ENCODE results near the gene CDH22. TPM values are rescaled to one million over a fixed set of nuclear protein-coding genes. Genes with fewer than 3 reads are reported as not detected.

CDH22 gene
- polyA plus RNA-seq, 1 donor from 2014 or later = 2.1 TPM

DNA sequence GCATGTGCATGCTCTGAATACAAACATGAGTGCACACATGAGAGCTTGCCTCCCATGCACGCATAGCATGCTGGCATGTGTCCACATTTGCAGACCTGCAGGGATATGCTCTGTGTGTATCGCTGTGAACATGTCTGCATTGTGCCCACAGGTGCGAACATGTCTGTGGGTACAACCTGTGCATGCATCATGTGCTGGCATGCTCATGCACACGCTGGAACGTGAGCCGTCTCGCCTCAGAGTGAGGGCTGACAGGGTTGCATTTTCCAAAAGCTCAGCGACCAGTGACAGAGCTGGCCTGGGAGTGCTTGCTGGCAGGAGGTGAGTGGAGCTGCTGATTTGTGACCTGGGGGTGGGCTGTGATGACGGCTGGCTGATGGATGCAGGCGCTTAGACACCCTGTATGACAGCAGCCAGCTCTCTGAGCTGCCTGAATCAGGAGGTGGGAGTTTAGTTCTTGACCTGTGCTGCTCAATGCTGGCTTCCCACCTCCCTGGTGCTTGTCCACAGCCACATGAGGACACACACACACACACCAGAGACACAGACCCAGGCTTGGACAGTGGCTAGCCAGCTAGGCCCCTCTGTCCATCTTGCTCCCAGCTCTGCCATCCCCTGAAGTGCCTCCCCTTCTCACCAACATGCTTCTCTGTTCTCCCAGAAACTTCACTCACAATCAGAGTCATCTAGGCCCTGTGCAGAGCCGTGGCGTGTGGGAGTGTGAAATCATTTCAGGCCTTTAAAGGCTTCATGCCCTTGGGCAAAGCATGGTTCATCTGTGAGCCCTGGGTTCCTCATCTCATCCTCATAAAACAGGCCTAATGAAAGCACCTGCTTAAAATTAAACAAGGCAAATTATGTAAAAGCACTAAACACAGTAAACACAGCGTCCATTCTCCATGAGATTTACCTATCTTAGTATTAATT, 138.8 kb downstream of the CDH22 start:
- Histone ChIP-seq H3K9ac (ENCODE audit: low read length) (peak overlapping the region; percentile 34), H3K27ac (ENCODE audit: low read length) (peak overlapping the region; percentile 64), H3F3A (ENCODE audit: insufficient read depth, low read length, poor library complexity, severe bottlenecking) (no peaks in the 10 kb centered on the region)

DNA sequence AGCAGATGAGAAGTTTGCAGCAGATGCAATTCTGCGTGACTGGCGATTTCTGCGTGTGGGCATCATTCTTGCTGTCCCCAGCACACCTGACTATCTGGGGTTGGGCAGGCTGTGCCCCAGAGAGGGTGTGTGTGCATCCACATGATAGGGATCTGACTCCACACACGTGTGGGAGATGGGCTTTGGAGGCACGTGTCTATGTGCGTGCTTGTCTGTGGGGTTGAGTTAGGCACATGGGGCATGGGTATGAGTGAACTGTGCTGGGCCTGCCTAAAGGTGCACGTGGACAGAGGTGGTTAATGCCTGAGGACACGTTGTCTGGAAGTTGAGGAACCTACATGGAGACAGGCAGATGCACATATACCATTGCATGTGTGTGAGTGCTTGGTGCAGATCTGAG, 139.9 kb downstream of the CDH22 start:
- Histone ChIP-seq H3F3A (ENCODE audit: insufficient read depth, low read length, poor library complexity, severe bottlenecking) (no peaks in the 10 kb centered on the region), H3K9me2 (ENCODE audit: insufficient read depth, low read length) (no peaks in the 10 kb centered on the region), H3K9ac (ENCODE audit: low read length) (no peak overlapping the region), H3K9me3 (ENCODE audit: low read length) (no peaks in the 10 kb centered on the region), H3K36me3 (ENCODE audit: insufficient read depth, low read length) (no peaks in the 10 kb centered on the region), H4K20me1 (ENCODE audit: insufficient read depth) (no peaks in the 10 kb centered on the region), H3K4me3 (ENCODE audit: low read length) (no peak overlapping the region), H3K27ac (ENCODE audit: low read length) (peak overlapping the region; percentile 64), H3K79me2 (replicated peaks; ENCODE audit: insufficient read depth, low read length) (no peaks in the 10 kb centered on the region), H2AFZ (ENCODE audit: low read depth, low read length) (no peak overlapping the region), H3K4me2 (ENCODE audit: low read length) (no peak overlapping the region), H3K27me3 (ENCODE audit: insufficient read depth, low read depth, low read length) (peaks cover 13% of the 10 kb centered on the region)
- TF ChIP-seq, protein P1, sequence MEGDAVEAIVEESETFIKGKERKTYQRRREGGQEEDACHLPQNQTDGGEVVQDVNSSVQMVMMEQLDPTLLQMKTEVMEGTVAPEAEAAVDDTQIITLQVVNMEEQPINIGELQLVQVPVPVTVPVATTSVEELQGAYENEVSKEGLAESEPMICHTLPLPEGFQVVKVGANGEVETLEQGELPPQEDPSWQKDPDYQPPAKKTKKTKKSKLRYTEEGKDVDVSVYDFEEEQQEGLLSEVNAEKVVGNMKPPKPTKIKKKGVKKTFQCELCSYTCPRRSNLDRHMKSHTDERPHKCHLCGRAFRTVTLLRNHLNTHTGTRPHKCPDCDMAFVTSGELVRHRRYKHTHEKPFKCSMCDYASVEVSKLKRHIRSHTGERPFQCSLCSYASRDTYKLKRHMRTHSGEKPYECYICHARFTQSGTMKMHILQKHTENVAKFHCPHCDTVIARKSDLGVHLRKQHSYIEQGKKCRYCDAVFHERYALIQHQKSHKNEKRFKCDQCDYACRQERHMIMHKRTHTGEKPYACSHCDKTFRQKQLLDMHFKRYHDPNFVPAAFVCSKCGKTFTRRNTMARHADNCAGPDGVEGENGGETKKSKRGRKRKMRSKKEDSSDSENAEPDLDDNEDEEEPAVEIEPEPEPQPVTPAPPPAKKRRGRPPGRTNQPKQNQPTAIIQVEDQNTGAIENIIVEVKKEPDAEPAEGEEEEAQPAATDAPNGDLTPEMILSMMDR (IDR thresholded peaks at IDR 0.05; ENCODE audit: poor library complexity, severe bottlenecking) = no peak
- TF ChIP-seq TAF1 (IDR thresholded peaks at IDR 0.05; ENCODE audit: low read depth) (no peak), POLR2AphosphoS5 (IDR thresholded peaks at IDR 0.05) (no peak), SMC3 (conservative IDR thresholded peaks at IDR 0.05; ENCODE audit: poor library complexity) (no peak), RAD21 (conservative IDR thresholded peaks at IDR 0.05) (no peak), EP300 (conservative IDR thresholded peaks at IDR 0.05; ENCODE audit: poor library complexity, severe bottlenecking) (no peak), MXI1 (conservative IDR thresholded peaks at IDR 0.05; ENCODE audit: poor library complexity, severe bottlenecking) (no peak), EZH2 (IDR thresholded peaks at IDR 0.05; ENCODE audit: borderline replicate concordance, insufficient read depth, low read length, poor library complexity, severe bottlenecking) (no peak)
- TF ChIP-seq, protein P2, sequence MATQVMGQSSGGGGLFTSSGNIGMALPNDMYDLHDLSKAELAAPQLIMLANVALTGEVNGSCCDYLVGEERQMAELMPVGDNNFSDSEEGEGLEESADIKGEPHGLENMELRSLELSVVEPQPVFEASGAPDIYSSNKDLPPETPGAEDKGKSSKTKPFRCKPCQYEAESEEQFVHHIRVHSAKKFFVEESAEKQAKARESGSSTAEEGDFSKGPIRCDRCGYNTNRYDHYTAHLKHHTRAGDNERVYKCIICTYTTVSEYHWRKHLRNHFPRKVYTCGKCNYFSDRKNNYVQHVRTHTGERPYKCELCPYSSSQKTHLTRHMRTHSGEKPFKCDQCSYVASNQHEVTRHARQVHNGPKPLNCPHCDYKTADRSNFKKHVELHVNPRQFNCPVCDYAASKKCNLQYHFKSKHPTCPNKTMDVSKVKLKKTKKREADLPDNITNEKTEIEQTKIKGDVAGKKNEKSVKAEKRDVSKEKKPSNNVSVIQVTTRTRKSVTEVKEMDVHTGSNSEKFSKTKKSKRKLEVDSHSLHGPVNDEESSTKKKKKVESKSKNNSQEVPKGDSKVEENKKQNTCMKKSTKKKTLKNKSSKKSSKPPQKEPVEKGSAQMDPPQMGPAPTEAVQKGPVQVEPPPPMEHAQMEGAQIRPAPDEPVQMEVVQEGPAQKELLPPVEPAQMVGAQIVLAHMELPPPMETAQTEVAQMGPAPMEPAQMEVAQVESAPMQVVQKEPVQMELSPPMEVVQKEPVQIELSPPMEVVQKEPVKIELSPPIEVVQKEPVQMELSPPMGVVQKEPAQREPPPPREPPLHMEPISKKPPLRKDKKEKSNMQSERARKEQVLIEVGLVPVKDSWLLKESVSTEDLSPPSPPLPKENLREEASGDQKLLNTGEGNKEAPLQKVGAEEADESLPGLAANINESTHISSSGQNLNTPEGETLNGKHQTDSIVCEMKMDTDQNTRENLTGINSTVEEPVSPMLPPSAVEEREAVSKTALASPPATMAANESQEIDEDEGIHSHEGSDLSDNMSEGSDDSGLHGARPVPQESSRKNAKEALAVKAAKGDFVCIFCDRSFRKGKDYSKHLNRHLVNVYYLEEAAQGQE (IDR thresholded peaks at IDR 0.05; ENCODE audit: borderline replicate concordance) = no peak

More for the DNA sequence above, 138.8 kb downstream of the CDH22 start:
- H3K9me3 ChIP-seq (ENCODE audit: low read length) = no peaks in the 10 kb centered on the region
- peak overlapping the region; percentile 14 for H2AFZ ChIP-seq (ENCODE audit: low read depth, low read length)
- no peaks in the 10 kb centered on the region for H4K20me1 ChIP-seq (ENCODE audit: insufficient read depth)
- H3K9me2 ChIP-seq (ENCODE audit: insufficient read depth, low read length) = no peaks in the 10 kb centered on the region
- H3K79me2 ChIP-seq (replicated peaks; ENCODE audit: insufficient read depth, low read length) = no peaks in the 10 kb centered on the region
- H3K4me2 ChIP-seq (ENCODE audit: low read length) = no peak overlapping the region
- TF ChIP-seq EP300 (conservative IDR thresholded peaks at IDR 0.05; ENCODE audit: poor library complexity, severe bottlenecking) (peak; percentile 22), POLR2AphosphoS5 (IDR thresholded peaks at IDR 0.05) (no peak), EZH2 (IDR thresholded peaks at IDR 0.05; ENCODE audit: borderline replicate concordance, insufficient read depth, low read length, poor library complexity, severe bottlenecking) (no peak), MXI1 (conservative IDR thresholded peaks at IDR 0.05; ENCODE audit: poor library complexity, severe bottlenecking) (peak; percentile 40)
- TF ChIP-seq, protein P1 (IDR thresholded peaks at IDR 0.05; ENCODE audit: poor library complexity, severe bottlenecking) = no peak
- peaks cover 24% of the 10 kb centered on the region for H3K27me3 ChIP-seq (ENCODE audit: insufficient read depth, low read depth, low read length)
- H3K4me3 ChIP-seq (ENCODE audit: low read length) = no peak overlapping the region
- H3K36me3 ChIP-seq (ENCODE audit: insufficient read depth, low read length) = no peaks in the 10 kb centered on the region

Data from neural cell (in vitro differentiated cells).